T47D (cell line): ENCODE results near the gene ANAPC16.
"Not testable (repeated sequence)": the region's sequence is repeated elsewhere in the genome, so short reads cannot be mapped to it uniquely, and the experiment has no call there.

Experiments
- DNase-seq, 2 experiments: peaks; one replicate each; pipeline versions ENCODE4 v3.0.0 to v3.0.0-alpha.2; 2011 to 2012; ENCODE audit warnings: low read depth in 1 of 2, low spot score in 1 of 2
- JUND ChIP-seq: IDR thresholded peaks from 2 replicates; pipeline ENCODE4 v1.6.1; 2012; ENCODE audit warnings: low read depth
- in situ Hi-C: cut with HindIII; loops from 2 replicates; pipeline ENCODE4 v1.10.0; 2016; ENCODE audit warnings: low sequenced_read_pairs, low pct_unique_long_range_greater_than_20kb

Gene ANAPC16

GRCh38 chr10:72186258-72186981 is 29.4 kb upstream of the ANAPC16 start:
- TF ChIP-seq JUND = no peak
- no peak for DNase-seq
- in situ Hi-C loops = no loop called here

GRCh38 chr10:72186982-72187330 is 28.9 kb upstream of the ANAPC16 start:
- DNase-seq = no peak
- no peak for TF ChIP-seq JUND
- in situ Hi-C loops = no loop called here

GRCh38 chr10:72194949-72195348 is 20.9 kb upstream of the ANAPC16 start:
- no peak for TF ChIP-seq JUND
- DNase-seq = no peak
- in situ Hi-C loops = no loop called here

GRCh38 chr10:72200883-72201282 is 14.9 kb upstream of the ANAPC16 start:
- in situ Hi-C loops = no loop called here
- DNase-seq = no peak
- TF ChIP-seq JUND = no peak

- TF ChIP-seq JUND = no peak
- in situ Hi-C loops = no loop called here
- no peak for DNase-seq
These were observed 14.5 kb upstream of the ANAPC16 start for GRCh38 chr10:72201293-72201692.

GRCh38 chr10:72204296-72204695 is 11.5 kb upstream of the ANAPC16 start:
- in situ Hi-C loops = no loop called here
- no peak for DNase-seq
- no peak for TF ChIP-seq JUND

GRCh38 chr10:72204724-72205123 is 11.1 kb upstream of the ANAPC16 start:
- in situ Hi-C loops = no loop called here
- no peak for DNase-seq
- no peak for TF ChIP-seq JUND

- no peak for TF ChIP-seq JUND
- no peak for DNase-seq
- in situ Hi-C loops = no loop called here
These were observed 9.1 kb upstream of the ANAPC16 start for GRCh38 chr10:72206511-72207229.

- DNase-seq, in situ Hi-C loops: not testable (repeated sequence)
These were observed 7.3 kb upstream of the ANAPC16 start for GRCh38 chr10:72208526-72208925.

GRCh38 chr10:72211381-72211780 is 4.4 kb upstream of the ANAPC16 start:
- in situ Hi-C loops, DNase-seq: not testable (repeated sequence)

- in situ Hi-C loops, DNase-seq: not testable (repeated sequence)
These were observed 4.0 kb upstream of the ANAPC16 start for GRCh38 chr10:72211832-72212231.

GRCh38 chr10:72218325-72218724 is 2.5 kb downstream of the ANAPC16 start:
- DNase-seq = no peak
- no peak for TF ChIP-seq JUND
- in situ Hi-C loops = no loop called here

- no peak for TF ChIP-seq JUND
- no peak for DNase-seq
- in situ Hi-C loops = no loop called here
These were observed 2.9 kb downstream of the ANAPC16 start for GRCh38 chr10:72218726-72219125.
